Right lobe of liver (tissue), 6 donors: ENCODE data around the gene UBE2N. TPM values are rescaled to one million over a fixed set of nuclear protein-coding genes. Genes with fewer than 3 reads are reported as not detected.
"Not testable (repeated sequence)": the region's sequence is repeated elsewhere in the genome, so short reads cannot be mapped to it uniquely, and the experiment has no call there.

Experiments
- ATAC-seq, 4 donors: fragments of 200-7000 bp; cut with Tn5 transposase; one replicate each; pipeline ENCODE4 v1.9.1; 2020; ENCODE audit warnings: mild to moderate bottlenecking in 4 of 4, moderate library complexity in 4 of 4
- DNase-seq, 3 donors: peaks; one replicate each; pipeline ENCODE4 v3.0.0-alpha.2; 2020
- H3K27ac ChIP-seq, 3 donors: fragments of 200-600 bp; one replicate each; pipeline ENCODE4 v1.8.0; 2022
- H3K27me3 ChIP-seq, 2 donors: fragments of 200-600 bp; one replicate each; pipeline ENCODE4 v1.8.0; 2022
- H3K36me3 ChIP-seq, 4 donors: fragments of 200-600 bp; sonication (generic) in 1 of 4; one replicate each; pipeline versions ENCODE4 v1.5.1 to v1.8.0; 2017 to 2022; ENCODE audit warnings: control low read depth in 1 of 4
- H3K4me1 ChIP-seq, 4 donors: fragments of 200-600 bp; sonication (generic) in 1 of 4; one replicate each; pipeline versions ENCODE4 v1.5.1 to v1.8.0; 2017 to 2022; ENCODE audit warnings: control low read depth in 1 of 4
- H3K4me3 ChIP-seq, 3 donors: fragments of 200-600 bp; one replicate each; pipeline ENCODE4 v1.8.0; 2022
- H3K9me3 ChIP-seq, 4 donors: fragments of 200-600 bp; sonication (generic) in 1 of 4; one replicate each; pipeline versions ENCODE4 v1.5.1 to v1.8.0; 2017 to 2022; ENCODE audit warnings: control low read depth in 1 of 4
- CTCF ChIP-seq, 4 donors: fragments of 200-600 bp in 3 of 4; fragments of 450-650 bp in 1 of 4; IDR thresholded peaks; one replicate each; pipeline versions ENCODE4 v1.5.1 to v1.8.0; 2016 to 2022; ENCODE audit warnings: antibody characterized with exemption in 4 of 4, mild to moderate bottlenecking in 2 of 4
- POLR2A ChIP-seq: fragments of 450-650 bp; IDR thresholded peaks from one replicate; pipeline ENCODE4 v1.6.1; 2017; ENCODE audit warnings: antibody characterized with exemption, mild to moderate bottlenecking
- WGBS: methylation state at CpG from one replicate; pipeline ENCODE4 v1.1.6; 2018; ENCODE audit warnings: low coverage, low lambda C conversion rate; ENCODE audit not compliant: insufficient coverage; ENCODE audit errors: missing lambda C conversion rate; 5-methylcytosine and 5-hydroxymethylcytosine counted together
- intact Hi-C, 2 donors: fragments of 100-400 bp; cut with DNase I; formaldehyde crosslinking; loops; one replicate each; pipeline versions ENCODE4 v1.11.2 to v1.14.1; 2022
- total RNA-seq, 6 experiments: library from RNA; depleted of rRNA in 2 of 6; stranded (reverse); fragments of >200 nt in 2 of 6; fragmentation: NEBNext Ultra II Directional in 3 of 6; extraction: Animal tissue kit (Norgen Biotek cat#: 25700) in 3 of 6; gene quantifications; one replicate each; pipeline versions ENCODE4 v1.1.0 to v1.2.4, GENCODE V29; 2016 to 2023
- donor health status: DM: no; HTN: yes; CAD: no.
- donor health status: DM: no; HTN: no; CAD: no.
- donor health status: DM: no; HTN: no; CAD: no.
- donor health status: DM: no; HTN: yes; CAD: no.
- donor health status: DM: no; HTN: yes; CAD: no.

UBE2N gene
- total RNA-seq, 6 experiments from 2014 or later = 22.0 to 36.2 (median 28.6) TPM

DNA sequence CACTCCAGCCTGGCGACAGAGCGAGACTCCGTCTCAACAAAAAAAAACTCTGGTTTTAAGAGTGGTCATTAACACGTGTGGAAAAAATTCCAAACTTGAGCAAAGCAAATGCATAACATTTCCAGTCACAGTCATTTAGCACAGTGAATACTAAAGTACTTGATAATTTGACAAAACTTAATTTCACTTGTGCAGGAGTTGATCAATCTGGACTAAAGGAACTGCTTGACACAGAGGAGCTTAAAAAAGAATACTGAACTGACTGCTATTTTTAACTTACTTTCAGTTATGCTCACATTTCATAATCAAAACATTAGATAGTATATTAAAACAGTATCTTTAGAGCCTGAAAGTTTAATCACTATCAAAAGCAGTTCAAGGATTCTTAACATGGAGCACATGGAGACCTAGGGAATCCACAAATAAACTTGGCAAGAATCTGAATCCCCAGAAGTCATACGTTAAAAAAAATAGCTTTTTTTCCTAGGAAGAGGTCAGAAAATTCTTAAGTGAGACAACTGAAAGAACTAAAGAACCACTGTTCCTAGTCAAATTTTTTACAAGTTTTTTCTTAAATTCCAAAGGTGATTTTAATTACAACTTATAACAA, 7.4 kb downstream of the UBE2N start:
- H3K4me3 ChIP-seq = no peak overlapping the region
- no peak for TF ChIP-seq POLR2A
- no peak for TF ChIP-seq CTCF (IDR thresholded peaks at IDR 0.05)
- 72% methylated on average over 5 of the region's 5 CpGs for WGBS
- H3K27me3 ChIP-seq = no peaks in the 10 kb centered on the region
- no peak for ATAC-seq
- H3K27ac ChIP-seq = no peak overlapping the region
- intact Hi-C loops = no loop called here
- H3K9me3 ChIP-seq = no peaks in the 10 kb centered on the region
- no peaks in the 10 kb centered on the region for H3K36me3 ChIP-seq
- DNase-seq = no peak
- peaks cover 0 to 4% (median under 1%) of the 10 kb centered on the region in 4 donors for H3K4me1 ChIP-seq

DNA sequence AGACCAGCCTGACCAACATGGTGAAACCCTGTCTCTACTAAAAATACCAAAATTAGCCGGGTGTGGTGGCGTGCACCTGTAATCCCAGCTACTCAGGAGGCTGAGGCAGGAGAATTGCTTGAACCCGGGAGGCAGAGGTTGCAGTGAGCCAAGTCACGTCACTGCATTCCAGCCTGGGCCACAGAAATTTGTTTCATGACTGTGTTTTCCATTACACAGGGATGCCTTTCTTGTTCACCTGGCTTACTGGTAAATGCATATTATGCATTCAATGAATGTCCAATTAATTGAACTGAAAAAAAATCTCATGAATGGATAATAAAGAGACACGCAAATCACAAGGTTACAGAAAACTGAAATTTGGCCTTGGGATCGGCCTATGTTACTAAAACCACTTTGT, 9.7 kb downstream of the UBE2N start:
- intact Hi-C loops, H3K9me3 ChIP-seq, H3K27ac ChIP-seq, ATAC-seq, H3K27me3 ChIP-seq, H3K4me1 ChIP-seq, DNase-seq, H3K36me3 ChIP-seq, H3K4me3 ChIP-seq: not testable (repeated sequence)
- WGBS = 96% methylated on average over 5 of the region's 6 CpGs

DNA sequence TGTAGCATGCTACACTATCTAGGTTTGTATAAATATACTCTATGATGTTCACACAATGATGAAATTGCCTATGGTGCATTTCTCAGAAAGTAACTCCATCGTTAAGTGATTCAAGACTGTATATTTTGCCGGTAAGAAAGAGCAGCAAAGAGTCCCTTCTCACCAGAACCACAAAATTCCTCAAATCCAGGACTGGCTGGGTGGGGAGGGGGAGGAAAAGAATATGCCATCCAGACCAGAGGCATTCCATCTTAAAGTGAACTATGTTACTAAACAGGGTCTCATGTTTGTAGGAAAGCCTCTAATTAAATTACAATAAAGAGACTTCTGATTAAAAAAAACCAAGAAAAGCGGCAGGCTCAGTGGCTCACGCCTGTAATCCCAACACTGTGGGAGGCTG, 11.5 kb downstream of the UBE2N start:
- Histone ChIP-seq H3K4me3 (no peak overlapping the region), H3K4me1 (peaks cover 0 to 3% (median 0%) of the 10 kb centered on the region in 4 donors), H3K36me3 (no peaks in the 10 kb centered on the region), H3K9me3 (no peaks in the 10 kb centered on the region), H3K27ac (no peak overlapping the region), H3K27me3 (no peaks in the 10 kb centered on the region)
- intact Hi-C loops = no loop called here
- DNase-seq (no peak), ATAC-seq (no peak)
- no peak for TF ChIP-seq POLR2A
- TF ChIP-seq CTCF (IDR thresholded peaks at IDR 0.05) = no peak
- WGBS = 90% methylated on average over 4 of the region's 4 CpGs

GRCh38 chr12:93429852-93430251, 11.9 kb downstream of the UBE2N start:
- Histone ChIP-seq H3K27ac (no peak overlapping the region), H3K36me3 (no peaks in the 10 kb centered on the region), H3K27me3 (no peaks in the 10 kb centered on the region), H3K4me3 (no peak overlapping the region), H3K4me1 (peaks cover 0 to 3% (median 0%) of the 10 kb centered on the region in 4 donors), H3K9me3 (no peaks in the 10 kb centered on the region)
- WGBS = 93% methylated on average over 1 of the region's 1 CpG
- TF ChIP-seq CTCF (IDR thresholded peaks at IDR 0.05) = no peak
- TF ChIP-seq POLR2A = no peak
- ATAC-seq = no peak
- intact Hi-C loops = no loop called here
- no peak for DNase-seq

DNA sequence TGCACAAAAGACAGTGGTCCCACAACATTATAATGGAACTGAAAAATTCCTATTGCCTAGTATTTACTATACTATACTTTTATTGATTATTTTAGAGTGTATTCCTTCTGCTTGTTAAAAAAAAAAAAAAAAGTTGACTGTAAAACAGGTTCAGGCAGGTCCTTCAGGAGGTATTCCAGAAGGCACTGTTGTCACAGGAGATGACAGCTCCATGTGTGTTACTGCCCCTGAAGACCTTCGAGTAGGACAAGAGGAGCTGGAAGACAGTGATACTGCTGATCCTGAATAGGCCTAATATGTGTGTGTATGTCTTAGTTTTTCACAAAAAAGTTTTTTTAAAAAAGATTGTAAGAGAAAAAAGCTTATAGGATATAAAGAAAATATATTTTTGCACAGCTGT, 12.3 kb downstream of the UBE2N start:
- Histone ChIP-seq H3K27me3 (no peaks in the 10 kb centered on the region), H3K9me3 (no peaks in the 10 kb centered on the region), H3K4me3 (no peak overlapping the region), H3K36me3 (no peaks in the 10 kb centered on the region), H3K27ac (no peak overlapping the region), H3K4me1 (peaks cover 0 to 3% (median 0%) of the 10 kb centered on the region in 4 donors)
- WGBS = 92% methylated on average over 1 of the region's 1 CpG
- ATAC-seq (no peak), DNase-seq (no peak)
- TF ChIP-seq CTCF (IDR thresholded peaks at IDR 0.05) (no peak), POLR2A (no peak)
- intact Hi-C loops = no loop called here
